Suprapubic skin (tissue), 3 donors: Measurements from ENCODE around the gene BLCAP.

Experiments used
- CTCF ChIP-seq, 2 donors: fragments of 200-600 bp in 1 of 2; fragments of 450-650 bp in 1 of 2; sonication (generic) in 1 of 2; IDR thresholded peaks; one replicate each; pipeline ENCODE4 v1.5.1; 2016 to 2019; ENCODE audit warnings: antibody characterized with exemption in 2 of 2, mild to moderate bottlenecking in 1 of 2, moderate library complexity in 1 of 2
- EP300 ChIP-seq: sonication (generic); formaldehyde crosslinking; IDR thresholded peaks from one replicate; pipeline ENCODE4 v1.6.1; 2017; ENCODE audit warnings: antibody characterized with exemption

GRCh38 chr20:37573626-37574198 lies 46.0 kb upstream of the BLCAP start:
- TF ChIP-seq EP300 = no peak
- TF ChIP-seq CTCF (IDR thresholded peaks at IDR 0.05) = no peak
